ENCODE data around the gene SYT3. TPM values are rescaled to one million over a fixed set of nuclear protein-coding genes. Genes with fewer than 3 reads are reported as not detected.
"Not testable (repeated sequence)": the region's sequence is repeated elsewhere in the genome, so short reads cannot be mapped to it uniquely, and the experiment has no call there.

SYT3 gene
- total RNA-seq, 1 donor from 2014 or later = 1.8 TPM

GRCh38 chr19:50602496-50602895, 37.2 kb downstream of the SYT3 start:
- H3K9me3 Mint-ChIP-seq (ENCODE audit: low read depth) = peaks cover 8% of the 10 kb centered on the region
- H3K27me3 Mint-ChIP-seq = peaks cover 61% of the 10 kb centered on the region

DNA sequence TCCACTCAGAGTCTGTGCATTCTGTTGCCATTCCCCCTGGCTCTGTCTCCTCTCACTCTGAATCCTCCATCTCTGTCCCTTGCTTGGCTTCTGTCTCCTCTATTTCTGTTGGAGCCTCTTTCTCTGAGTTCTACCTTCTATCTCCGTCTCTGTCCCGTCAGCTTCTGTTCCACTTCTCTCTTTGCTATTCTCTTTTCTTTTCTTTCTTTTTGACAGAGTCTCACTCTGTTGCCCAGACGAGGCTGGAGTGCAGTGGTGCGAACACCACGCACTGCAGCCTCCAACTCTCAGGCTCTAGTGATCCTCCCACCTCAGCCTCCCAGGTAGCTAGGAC, 37.6 kb downstream of the SYT3 start:
- Mint-ChIP-seq H3K4me1 (ENCODE audit: low read depth) (no peaks in the 10 kb centered on the region), H3K27ac (no peak overlapping the region), H3K4me3 (ENCODE audit: low read depth) (no peak overlapping the region), H3K9me3 (ENCODE audit: low read depth) (peaks cover 4% of the 10 kb centered on the region), H3K36me3 (ENCODE audit: insufficient read depth) (no peaks in the 10 kb centered on the region), H3K27me3 (peaks cover 58% of the 10 kb centered on the region)
- DNase-seq (ENCODE audit: low spot score, unreplicated experiment) = no peak
- no peak for TF ChIP-seq CTCF (IDR thresholded peaks at IDR 0.05; ENCODE audit: unreplicated experiment)

More at GRCh38 chr19:50602496-50602895, 37.2 kb downstream of the SYT3 start:
- DNase-seq (ENCODE audit: low spot score, unreplicated experiment) = no peak
- TF ChIP-seq CTCF (IDR thresholded peaks at IDR 0.05; ENCODE audit: unreplicated experiment) = no peak
- Mint-ChIP-seq H3K4me1 (ENCODE audit: low read depth) (no peaks in the 10 kb centered on the region), H3K36me3 (ENCODE audit: insufficient read depth) (peaks cover 2% of the 10 kb centered on the region), H3K4me3 (ENCODE audit: low read depth) (no peak overlapping the region), H3K27ac (no peak overlapping the region)

GRCh38 chr19:50601407-50602088, 38.1 kb downstream of the SYT3 start:
- Mint-ChIP-seq H3K4me3 (ENCODE audit: low read depth) (no peak overlapping the region), H3K4me1 (ENCODE audit: low read depth) (no peaks in the 10 kb centered on the region), H3K36me3 (ENCODE audit: insufficient read depth) (no peaks in the 10 kb centered on the region), H3K27ac (no peak overlapping the region), H3K9me3 (ENCODE audit: low read depth) (peaks cover 3% of the 10 kb centered on the region), H3K27me3 (peaks cover 55% of the 10 kb centered on the region)
- no peak for DNase-seq (ENCODE audit: low spot score, unreplicated experiment)
- no peak for TF ChIP-seq CTCF (IDR thresholded peaks at IDR 0.05; ENCODE audit: unreplicated experiment)

DNA sequence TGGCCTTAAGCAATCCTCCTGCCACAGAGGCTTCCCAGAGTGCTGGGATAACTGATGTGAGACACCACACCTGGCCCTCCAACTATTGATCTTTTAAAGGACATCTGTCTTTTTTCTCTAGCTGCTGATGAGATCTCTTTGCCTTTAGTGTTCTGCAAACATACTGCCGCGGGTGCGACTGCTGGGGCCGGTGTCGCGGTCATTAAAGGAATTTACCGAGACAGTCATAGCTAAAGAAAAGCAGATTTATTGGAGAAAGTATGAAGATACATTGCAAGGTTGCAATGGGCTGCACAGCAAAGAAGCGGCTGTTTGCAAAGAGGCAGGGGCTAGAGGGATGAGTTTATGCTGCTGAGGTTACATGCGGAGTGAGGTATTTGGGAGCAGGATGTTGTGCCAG, 40.3 kb downstream of the SYT3 start:
- H3K4me1 Mint-ChIP-seq (ENCODE audit: low read depth) = no peaks in the 10 kb centered on the region
- H3K27ac Mint-ChIP-seq = no peak overlapping the region
- no peak for DNase-seq (ENCODE audit: low spot score, unreplicated experiment)
- no peaks in the 10 kb centered on the region for H3K36me3 Mint-ChIP-seq (ENCODE audit: insufficient read depth)
- H3K4me3 Mint-ChIP-seq (ENCODE audit: low read depth) = no peak overlapping the region
- H3K9me3 Mint-ChIP-seq (ENCODE audit: low read depth) = no peaks in the 10 kb centered on the region
- peaks cover 50% of the 10 kb centered on the region for H3K27me3 Mint-ChIP-seq
- no peak for TF ChIP-seq CTCF (IDR thresholded peaks at IDR 0.05; ENCODE audit: unreplicated experiment)

- H3K4me1 Mint-ChIP-seq (ENCODE audit: low read depth) = no peaks in the 10 kb centered on the region
- H3K4me3 Mint-ChIP-seq (ENCODE audit: low read depth) = no peak overlapping the region
- peaks cover 40% of the 10 kb centered on the region for H3K27me3 Mint-ChIP-seq
- TF ChIP-seq CTCF (IDR thresholded peaks at IDR 0.05; ENCODE audit: unreplicated experiment) = no peak
- no peaks in the 10 kb centered on the region for H3K36me3 Mint-ChIP-seq (ENCODE audit: insufficient read depth)
- no peaks in the 10 kb centered on the region for H3K9me3 Mint-ChIP-seq (ENCODE audit: low read depth)
- no peak overlapping the region for H3K27ac Mint-ChIP-seq
- DNase-seq (ENCODE audit: low spot score, unreplicated experiment) = no peak
Observed at GRCh38 chr19:50590191-50590590, 49.5 kb downstream of the SYT3 start.

DNA sequence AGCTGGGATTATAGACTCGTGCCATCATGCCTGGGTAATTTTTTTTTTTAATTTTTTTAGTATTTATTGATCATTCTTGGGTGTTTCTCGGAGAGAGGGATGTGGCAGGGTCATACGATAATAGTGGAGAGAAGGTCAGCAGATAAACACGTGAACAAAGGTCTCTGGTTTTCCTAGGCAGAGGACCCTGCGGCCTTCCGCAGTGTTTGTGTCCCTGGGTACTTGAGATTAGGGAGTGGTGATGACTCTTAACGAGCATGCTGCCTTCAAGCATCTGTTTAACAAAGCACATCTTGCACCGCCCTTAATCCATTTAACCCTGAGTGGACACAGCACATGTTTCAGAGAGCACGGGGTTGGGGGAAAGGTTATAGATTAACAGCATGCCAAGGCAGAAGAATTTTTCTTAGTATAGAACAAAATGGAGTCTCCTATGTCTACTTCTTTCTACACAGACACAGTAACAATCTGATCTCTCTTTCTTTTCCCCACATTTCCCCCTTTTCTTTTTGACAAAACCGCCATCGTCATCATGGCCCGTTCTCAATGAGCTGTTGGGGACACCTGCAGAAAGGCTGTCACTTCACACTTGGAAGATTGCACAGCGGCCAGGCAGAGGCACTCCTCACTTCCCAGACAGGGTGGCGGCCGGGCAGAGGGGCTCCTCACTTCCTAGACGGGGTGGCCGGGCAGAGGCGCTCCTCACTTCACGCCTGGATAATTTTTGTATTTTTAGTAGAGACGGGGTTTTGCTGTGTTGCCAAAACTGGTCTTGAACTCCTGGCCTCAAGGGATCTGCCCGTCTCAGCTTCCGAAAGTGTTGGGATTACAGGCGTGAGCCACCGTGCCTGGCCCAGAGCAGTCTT, 57.7 kb downstream of the SYT3 start:
- H3K4me1 Mint-ChIP-seq (ENCODE audit: low read depth); DNase-seq (ENCODE audit: low spot score, unreplicated experiment); H3K4me3 Mint-ChIP-seq (ENCODE audit: low read depth); H3K27ac Mint-ChIP-seq; H3K9me3 Mint-ChIP-seq (ENCODE audit: low read depth); H3K36me3 Mint-ChIP-seq (ENCODE audit: insufficient read depth): not testable (repeated sequence)
- H3K27me3 Mint-ChIP-seq = peaks cover 30% of the 10 kb centered on the region
